Head of caudate nucleus (tissue), 42 donors: Measurements from ENCODE around the gene FGF9.

Experiments
- DNase-seq, 42 donors: peaks; one replicate each; pipeline versions ENCODE4 v3.0.0 to v3.0.0-alpha.2; 2020 to 2021; ENCODE audit warnings: mixed read lengths in 7 of 42
- intact Hi-C: fragments of 100-400 bp; cut with DNase I; formaldehyde crosslinking; loops from one replicate; pipeline ENCODE4 v1.15.0; 2022

Gene FGF9

GRCh38 chr13:21742096-21742495 lies 71.2 kb downstream of the FGF9 start:
- DNase-seq: no peak

GRCh38 chr13:21744149-21744548 lies 73.3 kb downstream of the FGF9 start:
- no peak for DNase-seq
- intact Hi-C loops: no loop called here

More at GRCh38 chr13:21742096-21742495, 71.2 kb downstream of the FGF9 start:
- intact Hi-C loops: no loop called here

- intact Hi-C loops: no loop called here
- DNase-seq: no peak
These were observed 74.4 kb downstream of the FGF9 start for GRCh38 chr13:21745307-21745706.

GRCh38 chr13:21747456-21747855 lies 76.6 kb downstream of the FGF9 start:
- DNase-seq: no peak
- intact Hi-C loops: no loop called here

- no peak for DNase-seq
- intact Hi-C loops: no loop called here
These were observed 77.3 kb downstream of the FGF9 start for GRCh38 chr13:21748166-21748565.

- intact Hi-C loops: no loop called here
- no peak for DNase-seq
These were observed 78.5 kb downstream of the FGF9 start for GRCh38 chr13:21749410-21749809.

GRCh38 chr13:21752501-21752900 lies 81.6 kb downstream of the FGF9 start:
- intact Hi-C loops: no loop called here
- DNase-seq: no peak

- no peak for DNase-seq
- intact Hi-C loops: no loop called here
These were observed 82.3 kb downstream of the FGF9 start for GRCh38 chr13:21753117-21753729.
